H9 (cell line): ENCODE measurements around the gene TBL1X. TPM values are rescaled to one million over a fixed set of nuclear protein-coding genes. Genes with fewer than 3 reads are reported as not detected.
A peak's percentile ranks its signal among the peaks of the same experiment; 100 is the strongest.

ENCODE experiments used
- DNase-seq: peaks from one replicate; pipeline ENCODE4 v3.0.0-alpha.2; 2017
- H2AFZ ChIP-seq: one replicate; pipeline ENCODE4 v1.6.1; 2013; ENCODE audit warnings: mild to moderate bottlenecking, low read length, control low read depth, moderate library complexity
- H2AK5ac ChIP-seq: 2 replicates; pipeline ENCODE4 v1.6.1; 2013; ENCODE audit warnings: low read length, control low read depth, mixed read lengths; ENCODE audit not compliant: insufficient read length
- H2BK120ac ChIP-seq: one replicate; pipeline ENCODE4 v1.6.1; 2013; ENCODE audit warnings: low read depth, mild to moderate bottlenecking, low read length, control low read depth, inconsistent platforms; ENCODE audit not compliant: poor library complexity, severe bottlenecking
- H2BK12ac ChIP-seq: 2 replicates; pipeline ENCODE4 v1.6.1; 2013; ENCODE audit warnings: low read length, control low read depth, mixed read lengths, low read depth; ENCODE audit not compliant: insufficient read length
- H2BK15ac ChIP-seq: 2 replicates; pipeline ENCODE4 v1.6.1; 2013; ENCODE audit warnings: low read depth, low read length, control low read depth
- H2BK20ac ChIP-seq: one replicate; pipeline ENCODE4 v1.6.1; 2013; ENCODE audit warnings: low read depth, mild to moderate bottlenecking, low read length, control low read depth, inconsistent platforms; ENCODE audit not compliant: poor library complexity, severe bottlenecking
- H2BK5ac ChIP-seq: 2 replicates; pipeline ENCODE4 v1.6.1; 2013; ENCODE audit warnings: low read length, control low read depth, mixed read lengths; ENCODE audit not compliant: insufficient read length
- H3K14ac ChIP-seq: 2 replicates; pipeline ENCODE4 v1.6.1; 2013; ENCODE audit warnings: low read length, control low read depth; ENCODE audit not compliant: insufficient read depth
- H3K18ac ChIP-seq: 2 replicates; pipeline ENCODE4 v1.6.1; 2013; ENCODE audit warnings: low read depth, mild to moderate bottlenecking, mixed read lengths, low read length, control low read depth; ENCODE audit not compliant: insufficient read length
- H3K23ac ChIP-seq: 2 replicates; pipeline ENCODE4 v1.6.1; 2013; ENCODE audit warnings: low read length, control low read depth, mixed read lengths, low read depth; ENCODE audit not compliant: insufficient read length
- H3K23me2 ChIP-seq: 2 replicates; pipeline ENCODE4 v1.6.1; 2013; ENCODE audit warnings: low read depth, mild to moderate bottlenecking, mixed read lengths, low read length, control low read depth; ENCODE audit not compliant: insufficient read length, poor library complexity, severe bottlenecking
- H3K27ac ChIP-seq: 2 replicates; pipeline ENCODE4 v1.5.1; 2013; ENCODE audit warnings: low read length, control low read depth, mixed read lengths, low read depth; ENCODE audit not compliant: insufficient read length
- H3K27me3 ChIP-seq: 2 replicates; pipeline ENCODE4 v1.6.1; 2013; ENCODE audit warnings: low read length, control low read depth, inconsistent platforms; ENCODE audit not compliant: insufficient read depth
- H3K4ac ChIP-seq: 2 replicates; pipeline ENCODE4 v1.6.1; 2013; ENCODE audit warnings: low read depth, mild to moderate bottlenecking, control low read depth, inconsistent platforms, low read length, moderate library complexity
- H3K4me1 ChIP-seq: 2 replicates; pipeline ENCODE4 v1.6.1; 2013; ENCODE audit warnings: low read length, control low read depth, inconsistent platforms; ENCODE audit not compliant: insufficient read depth
- H3K4me2 ChIP-seq: 2 replicates; pipeline ENCODE4 v1.6.1; 2013; ENCODE audit warnings: low read length, control low read depth, mixed read lengths; ENCODE audit not compliant: insufficient read length, insufficient read depth
- H3K56ac ChIP-seq: 2 replicates; pipeline ENCODE4 v1.6.1; 2013; ENCODE audit warnings: low read depth, mild to moderate bottlenecking, mixed read lengths, low read length, control low read depth; ENCODE audit not compliant: insufficient read length
- H3K79me1 ChIP-seq: 2 replicates; pipeline ENCODE4 v1.6.1; 2013; ENCODE audit warnings: low read depth, mild to moderate bottlenecking, moderate library complexity, low read length, control low read depth, inconsistent platforms; ENCODE audit not compliant: insufficient read depth, poor library complexity, severe bottlenecking
- H3K79me2 ChIP-seq: 2 replicates; pipeline ENCODE4 v1.6.1; 2013; ENCODE audit warnings: low read length, control low read depth, inconsistent platforms; ENCODE audit not compliant: insufficient read depth
- H3K9ac ChIP-seq: 2 replicates; pipeline ENCODE4 v1.6.1; 2013; ENCODE audit warnings: low read length, control low read depth, mixed read lengths; ENCODE audit not compliant: insufficient read length; ENCODE audit errors: extremely low read depth
- H3K9me3 ChIP-seq: one replicate; pipeline ENCODE4 v1.6.1; 2013; ENCODE audit warnings: low read depth, low read length, inconsistent platforms; ENCODE audit not compliant: control insufficient read depth
- H3T11ph ChIP-seq: one replicate; pipeline ENCODE4 v1.6.1; 2013; ENCODE audit warnings: mild to moderate bottlenecking, low read length, control low read depth, inconsistent platforms
- H4K20me1 ChIP-seq: one replicate; pipeline ENCODE4 v1.6.1; 2013; ENCODE audit not compliant: control insufficient read depth, insufficient read length, insufficient read depth
- H4K5ac ChIP-seq: 2 replicates; pipeline ENCODE4 v1.6.1; 2013; ENCODE audit warnings: low read depth, mild to moderate bottlenecking, mixed read lengths, low read length, control low read depth; ENCODE audit not compliant: insufficient read length
- H4K8ac ChIP-seq: replicated peaks from 2 replicates; pipeline ENCODE4 v1.6.1; 2013; ENCODE audit warnings: low read length, control low read depth, mixed read lengths, low read depth; ENCODE audit not compliant: insufficient read length
- H4K91ac ChIP-seq: 2 replicates; pipeline ENCODE4 v1.6.1; 2013; ENCODE audit warnings: low read depth, mild to moderate bottlenecking, moderate library complexity, mixed read lengths, low read length, control low read depth; ENCODE audit not compliant: insufficient read length
- H3K27ac Mint-ChIP-seq, 3 experiments: 2 replicates in 2 of 3; 3 replicates in 1 of 3; pipeline ENCODE4 v1.8.0; 2020 to 2021; ENCODE audit warnings: mixed read lengths in 3 of 3, mild to moderate bottlenecking in 1 of 3, moderate library complexity in 1 of 3
- H3K27me3 Mint-ChIP-seq: 2 replicates; pipeline ENCODE4 v1.8.0; 2021; ENCODE audit warnings: low read depth, mild to moderate bottlenecking, moderate library complexity, mixed read lengths
- H3K36me3 Mint-ChIP-seq, 3 experiments: 2 replicates in 2 of 3; 3 replicates in 1 of 3; pipeline ENCODE4 v1.8.0; 2020 to 2021; ENCODE audit warnings: low read depth in 3 of 3, mixed read lengths in 3 of 3; ENCODE audit not compliant: insufficient read depth in 1 of 3
- H3K4me1 Mint-ChIP-seq, 2 experiments: 2 replicates each; pipeline ENCODE4 v1.8.0; 2020; ENCODE audit warnings: mixed read lengths in 2 of 2
- H3K4me3 Mint-ChIP-seq, 2 experiments: 2 replicates in 1 of 2; 3 replicates in 1 of 2; pipeline ENCODE4 v1.8.0; 2020 to 2021; ENCODE audit warnings: mild to moderate bottlenecking in 2 of 2, mixed read lengths in 2 of 2, moderate library complexity in 1 of 2
- H3K9me3 Mint-ChIP-seq, 2 experiments: 2 replicates in 1 of 2; 3 replicates in 1 of 2; pipeline ENCODE4 v1.8.0; 2020; ENCODE audit warnings: mild to moderate bottlenecking in 2 of 2, mixed read lengths in 2 of 2, moderate library complexity in 1 of 2
- CTCF ChIP-seq: fragments of 200-600 bp; sonication (generic); conservative IDR thresholded peaks from 3 replicates; pipeline ENCODE4 v1.8.0; 2021; ENCODE audit warnings: antibody characterized with exemption, mild to moderate bottlenecking
- WGBS: extraction: QIAGEN DNeasy Blood & Tissue Kit; methylation state at CpG from one replicate; pipeline ENCODE4 v1.1.7; 2013; ENCODE audit warnings: missing lambda C conversion rate, low lambda C conversion rate, mixed read lengths; ENCODE audit not compliant: insufficient read length; ENCODE audit errors: extremely low coverage; 5-methylcytosine and 5-hydroxymethylcytosine counted together
- total RNA-seq: library from RNA; stranded (reverse); gene quantifications from 2 replicates; pipeline ENCODE4 v1.2.1, GENCODE V29; 2021

The TBL1X gene
- total RNA-seq, 1 experiment from 2014 or later, result 24.1 TPM

GRCh38 chrX:9528498-9528897 is 63.6 kb downstream of the TBL1X start:
- no peak overlapping the region for H2BK15ac ChIP-seq
- H4K8ac ChIP-seq, result no peak overlapping the region
- H4K20me1 ChIP-seq, result no peaks in the 10 kb centered on the region
- H4K5ac ChIP-seq, result no peak overlapping the region
- H2AFZ ChIP-seq, result no peak overlapping the region
- no peaks in the 10 kb centered on the region for H3K23me2 ChIP-seq
- Mint-ChIP-seq H3K27ac (peak overlapping the region in 2 of 3 experiments; percentile 74 to 79; a peak in 4 of 7 replicates), H3K4me3 (no peak overlapping the region), H3K27me3 (peaks cover 2% of the 10 kb centered on the region; the same call in 1 of the 2 replicates), H3K36me3 (peaks cover 0 to 12% (median 6%) of the 10 kb centered on the region in 3 experiments; a peak in 5 of 7 replicates), H3K4me1 (peaks cover 48 to 81% of the 10 kb centered on the region in 2 experiments), H3K9me3 (peaks cover 0 to 72% of the 10 kb centered on the region in 2 experiments; a peak in 3 of 5 replicates)
- H2BK20ac ChIP-seq, result no peak overlapping the region
- no peak overlapping the region for H3T11ph ChIP-seq
- H2AK5ac ChIP-seq, result no peak overlapping the region
- H2BK5ac ChIP-seq, result no peak overlapping the region
- H2BK12ac ChIP-seq, result peak overlapping the region; percentile 15
- WGBS, result no CpG with 5 or more reads among the region's 7 CpGs
- H3K18ac ChIP-seq, result no peak overlapping the region
- no peak overlapping the region for H3K9ac ChIP-seq
- no peaks in the 10 kb centered on the region for H3K9me3 ChIP-seq
- no peak overlapping the region for H3K27ac ChIP-seq
- no peak overlapping the region for H4K91ac ChIP-seq
- peak; percentile 24 for DNase-seq
- H3K79me1 ChIP-seq, result no peaks in the 10 kb centered on the region
- no peaks in the 10 kb centered on the region for H3K27me3 ChIP-seq
- no peak overlapping the region for H3K4ac ChIP-seq
- no peak overlapping the region for H2BK120ac ChIP-seq
- no peak for TF ChIP-seq CTCF
- H3K23ac ChIP-seq, result no peak overlapping the region
- H3K56ac ChIP-seq, result no peak overlapping the region
- H3K14ac ChIP-seq, result no peak overlapping the region; the same call in 1 of the 2 replicates
- H3K4me2 ChIP-seq, result peak overlapping the region; percentile 0
- no peaks in the 10 kb centered on the region; the same call in 1 of the 2 replicates for H3K79me2 ChIP-seq
- peaks cover 24% of the 10 kb centered on the region; the same call in 1 of the 2 replicates for H3K4me1 ChIP-seq
